Activated naive CD4-positive, alpha-beta T cell (primary cell): Measurements from ENCODE around the gene CALR.
"Not testable (repeated sequence)": the region's sequence is repeated elsewhere in the genome, so short reads cannot be mapped to it uniquely, and the experiment has no call there.

ENCODE experiments used
- DNase-seq, 4 experiments: peaks; one replicate each; lab custom pipeline; 2025; lab: John Stamatoyannopoulos, UW

CALR gene

GRCh38 chr19:12952488-12953137 is 14.2 kb downstream of the CALR start:
- DNase-seq: no peak

- DNase-seq: no peak
Measured at GRCh38 chr19:12953138-12953798, 14.9 kb downstream of the CALR start.

GRCh38 chr19:12953799-12954611 is 15.6 kb downstream of the CALR start:
- no peak for DNase-seq

GRCh38 chr19:12954612-12954962 is 16.2 kb downstream of the CALR start:
- DNase-seq: no peak

GRCh38 chr19:12955575-12955974 is 17.2 kb downstream of the CALR start:
- DNase-seq: not testable (repeated sequence)

- DNase-seq: no peak
Measured at GRCh38 chr19:12955996-12956395, 17.6 kb downstream of the CALR start.

- peak; percentile 53 to 78 (median 60) for DNase-seq
Measured at GRCh38 chr19:12956446-12957388, 18.3 kb downstream of the CALR start, which contains the start of gene GADD45GIP1. Gene GADD45GIP1 (minus strand): TSS chr19:12957223. CDS start chr19:12957212, 11 bp downstream.

GRCh38 chr19:12957389-12957952 is 19.1 kb downstream of the CALR start:
- DNase-seq: not testable (repeated sequence)

- DNase-seq: no peak
Measured at GRCh38 chr19:12959481-12959880, 21.1 kb downstream of the CALR start.

- DNase-seq: peak; percentile 54 to 77 (median 62)
Measured at GRCh38 chr19:12965017-12965811, 26.8 kb downstream of the CALR start.

GRCh38 chr19:12965812-12966135 is 27.4 kb downstream of the CALR start:
- no peak for DNase-seq

GRCh38 chr19:12967907-12968306 is 29.5 kb downstream of the CALR start:
- no peak for DNase-seq

GRCh38 chr19:12969292-12969988 is 31.0 kb downstream of the CALR start, which contains the start of gene DAND5:
Gene DAND5 (plus strand): TSS chr19:12969576. CDS start chr19:12969661, 85 bp downstream.
- DNase-seq: no peak

- no peak for DNase-seq
Measured at GRCh38 chr19:12970070-12970820, 31.8 kb downstream of the CALR start.

GRCh38 chr19:12973236-12973635 is 34.8 kb downstream of the CALR start:
- DNase-seq: no peak

GRCh38 chr19:12974301-12975220 is 36.2 kb downstream of the CALR start:
- DNase-seq: no peak

GRCh38 chr19:12975221-12975741 is 36.9 kb downstream of the CALR start:
- no peak for DNase-seq

GRCh38 chr19:12976109-12976508 is 37.7 kb downstream of the CALR start:
- DNase-seq: not testable (repeated sequence)
